GM12878 (cell line): ENCODE results near the gene LYRM4.

Experiments used
- CTCF ChIP-seq, 3 experiments: IDR thresholded peaks in 2 of 3; conservative IDR thresholded peaks in 1 of 3; 2 replicates each; pipeline ENCODE4 v1.5.1; 2011; ENCODE audit warnings: low read depth in 3 of 3, low read length in 3 of 3, mild to moderate bottlenecking in 3 of 3, control low read depth in 2 of 3, moderate library complexity in 2 of 3, inconsistent platforms in 1 of 3, mixed read lengths in 1 of 3; ENCODE audit not compliant: control insufficient read depth in 2 of 3, insufficient read depth in 1 of 3; ENCODE audit errors: extremely low read depth in 1 of 3
- E4F1 ChIP-seq: fragments of 450-650 bp; IDR thresholded peaks from 2 replicates; pipeline ENCODE4 v1.6.1; 2018; ENCODE audit warnings: borderline replicate concordance, mild to moderate bottlenecking; ENCODE audit not compliant: partially characterized antibody
- EP300 ChIP-seq, 2 experiments: fragments of 150-350 bp in 1 of 2; IDR thresholded peaks; 2 replicates each; pipeline ENCODE4 v1.6.1; 2011 to 2012; ENCODE audit warnings: low read depth in 2 of 2, low read length in 2 of 2, borderline replicate concordance in 1 of 2, improper control_type of control experiment in 1 of 2, inconsistent platforms in 1 of 2; ENCODE audit not compliant: control insufficient read depth in 1 of 2
- EZH2 ChIP-seq: IDR thresholded peaks from 2 replicates; pipeline ENCODE4 v1.6.1; 2012; ENCODE audit warnings: low read depth, mild to moderate bottlenecking, control low read depth, inconsistent platforms, low read length, borderline replicate concordance; ENCODE audit not compliant: control insufficient read depth
- POLR2A ChIP-seq: IDR thresholded peaks from 2 replicates; pipeline ENCODE4 v1.6.1; 2011; ENCODE audit warnings: low read depth, mild to moderate bottlenecking, low read length
- POLR2AphosphoS5 ChIP-seq: IDR thresholded peaks from 2 replicates; pipeline ENCODE4 v1.6.1; 2011; ENCODE audit warnings: mild to moderate bottlenecking, low read length, inconsistent platforms
- POU2F2 ChIP-seq: IDR thresholded peaks from 3 replicates; pipeline ENCODE4 v1.6.1; 2011; ENCODE audit warnings: low read depth, mild to moderate bottlenecking, low read length, borderline replicate concordance
- RELA ChIP-seq: fragments of 450-650 bp; IDR thresholded peaks from 2 replicates; pipeline ENCODE4 v1.8.0; 2014; ENCODE audit warnings: borderline replicate concordance; ENCODE audit not compliant: partially characterized antibody
- REST ChIP-seq: IDR thresholded peaks from 2 replicates; pipeline ENCODE4 v1.6.1; 2012; ENCODE audit warnings: mild to moderate bottlenecking, low read depth, low read length
- YBX1 ChIP-seq: fragments of 450-650 bp; IDR thresholded peaks from 2 replicates; pipeline ENCODE4 v1.6.1; 2016; ENCODE audit warnings: antibody characterized with exemption
- ZNF274 ChIP-seq: IDR thresholded peaks from one replicate; pipeline ENCODE4 v1.8.0; 2011; ENCODE audit not compliant: insufficient read length, insufficient read depth

GRCh38 chr6:5164092-5164491 is 96.7 kb downstream of the LYRM4 start:
- no peak for TF ChIP-seq CTCF (IDR thresholded peaks at IDR 0.05 in 2 of 3, conservative IDR thresholded peaks at IDR 0.05 in 1 of 3; ENCODE audit: control insufficient read depth in 2 of 3, extremely low read depth in 1 of 3, insufficient read depth in 1 of 3, low read depth in 3 of 3, low read length in 3 of 3)
- TF ChIP-seq POLR2A, result no peak
- TF ChIP-seq POU2F2, result no peak
- TF ChIP-seq RELA, result no peak
- no peak for TF ChIP-seq YBX1
- TF ChIP-seq POLR2AphosphoS5, result no peak
- no peak for TF ChIP-seq E4F1
- no peak for TF ChIP-seq EP300 (IDR thresholded peaks at IDR 0.05; ENCODE audit: borderline replicate concordance in 1 of 2, control insufficient read depth in 1 of 2, low read depth in 2 of 2, low read length in 2 of 2)
- TF ChIP-seq ZNF274, result no peak
- TF ChIP-seq REST, result no peak
- no peak for TF ChIP-seq EZH2
